HepG2 (cell line): ENCODE results near the gene CELF2. TPM values are rescaled to one million over a fixed set of nuclear protein-coding genes. Genes with fewer than 3 reads are reported as not detected.

Source experiments
- ELF4 ChIP-seq: sonication (generic); formaldehyde crosslinking; IDR thresholded peaks from 2 replicates; pipeline ENCODE4 v1.5.0; 2020; ENCODE audit warnings: missing genetic modification reagents, mild to moderate bottlenecking, moderate library complexity, borderline replicate concordance
- FLYWCH1 ChIP-seq: sonication (generic); formaldehyde crosslinking; IDR thresholded peaks from 2 replicates; pipeline ENCODE4 v1.8.1; 2023; ENCODE audit warnings: mild to moderate bottlenecking, missing genetic modification reagents
- KDM1A ChIP-seq: IDR thresholded peaks from 2 replicates; pipeline ENCODE4 v1.6.1; 2016; ENCODE audit warnings: missing compliant biosample characterization
- PTBP1 ChIP-seq: fragments of 200-400 bp; formaldehyde crosslinking; IDR thresholded peaks from 2 replicates; pipeline ENCODE4 v1.6.1; 2018; ENCODE audit warnings: low read length, low read depth; ENCODE audit not compliant: poor library complexity, severe bottlenecking
- RAD21 ChIP-seq: fragments of 450-650 bp; formaldehyde crosslinking; IDR thresholded peaks from 2 replicates; pipeline ENCODE4 v1.5.0; 2020; ENCODE audit warnings: mild to moderate bottlenecking
- TEAD2 ChIP-seq: sonication (generic); formaldehyde crosslinking; IDR thresholded peaks from 2 replicates; pipeline ENCODE4 v1.9.0; 2021; ENCODE audit warnings: missing genetic modification reagents
- ZNF33A ChIP-seq: sonication (generic); formaldehyde crosslinking; IDR thresholded peaks from 2 replicates; pipeline ENCODE4 v1.5.1; 2020; ENCODE audit warnings: missing genetic modification reagents, mild to moderate bottlenecking, moderate library complexity, borderline replicate concordance
- ZNF564 ChIP-seq: sonication (generic); formaldehyde crosslinking; IDR thresholded peaks from 2 replicates; pipeline ENCODE4 v1.8.1; 2023; ENCODE audit warnings: mild to moderate bottlenecking, missing genetic modification reagents
- polyA plus RNA-seq, 8 experiments: library from polyadenylated mRNA; depleted of rRNA in 3 of 8; stranded (reverse) in 7 of 8; unstranded in 1 of 8; fragments of >200 nt; fragmentation: Illumina TruSeq in 4 of 8; extraction: Trizol in 4 of 8; gene quantifications; 2 replicates each; pipeline versions ENCODE4 v1.2.1 to v1.2.3, GENCODE V29; 2011 to 2016; ENCODE audit warnings: low read depth in 4 of 8, missing spikeins in 1 of 8, mixed read lengths in 1 of 8; ENCODE audit not compliant: insufficient read depth in 1 of 8
- total RNA-seq, 5 experiments: library from RNA; depleted of rRNA; stranded (reverse); fragments of >200 nt; fragmentation: Illumina TruSeq; extraction: Trizol; gene quantifications; 2 replicates each; pipeline ENCODE4 v1.2.3, GENCODE V29; 2016; ENCODE audit warnings: low read depth in 1 of 5
- TF ChIP-seq, protein P1 (sequence below), 2 experiments: fragments of 450-650 bp in 1 of 2; sonication (generic) in 1 of 2; formaldehyde crosslinking in 1 of 2; IDR thresholded peaks; 2 replicates each; pipeline versions ENCODE4 v1.6.1 to v1.8.0; 2016 to 2022; ENCODE audit warnings: antibody characterized with exemption in 1 of 2, mild to moderate bottlenecking in 1 of 2, missing genetic modification reagents in 1 of 2
- TF ChIP-seq, protein P2 (sequence below): sonication (generic); formaldehyde crosslinking; IDR thresholded peaks from 2 replicates; pipeline ENCODE4 v1.4.0; 2020; ENCODE audit warnings: missing genetic modification reagents
- TF ChIP-seq, protein P3 (sequence below): sonication (generic); formaldehyde crosslinking; IDR thresholded peaks from 2 replicates; pipeline ENCODE4 v1.9.0; 2022; ENCODE audit warnings: missing genetic modification reagents, mild to moderate bottlenecking, borderline replicate concordance

The CELF2 gene
- total and polyA plus RNA-seq, 2 of the 13 experiments (the other 11 are each of a cell fraction or from before 2014, with no cell fraction given) = not detected

DNA sequence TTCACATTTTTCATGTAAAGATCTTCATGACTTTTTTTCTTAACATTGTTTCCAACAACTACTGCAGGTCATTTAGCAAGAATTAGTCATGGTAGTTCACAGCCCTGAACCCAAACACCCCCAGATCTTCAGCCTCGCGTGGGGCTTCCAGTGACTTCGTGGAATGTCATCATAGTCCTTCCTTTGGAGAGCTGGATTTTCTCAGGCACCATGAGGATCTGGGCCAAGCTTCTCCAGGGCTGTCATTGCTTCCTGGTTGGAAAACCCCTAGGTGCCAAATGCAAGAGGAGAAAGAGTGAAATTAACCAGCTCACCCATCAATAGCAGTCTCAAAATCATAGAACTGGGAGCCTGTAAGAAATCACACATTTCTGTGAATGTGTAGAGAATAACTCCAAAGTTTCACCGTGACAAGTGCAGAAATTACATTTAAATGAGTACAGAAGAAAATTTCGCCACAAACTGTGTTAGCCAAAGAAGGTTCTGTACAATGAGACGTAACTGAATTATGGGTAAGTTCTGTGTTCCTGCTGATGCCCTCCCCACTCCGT is 175.4 kb downstream of the CELF2 start (continued):
- TF ChIP-seq, protein P1, sequence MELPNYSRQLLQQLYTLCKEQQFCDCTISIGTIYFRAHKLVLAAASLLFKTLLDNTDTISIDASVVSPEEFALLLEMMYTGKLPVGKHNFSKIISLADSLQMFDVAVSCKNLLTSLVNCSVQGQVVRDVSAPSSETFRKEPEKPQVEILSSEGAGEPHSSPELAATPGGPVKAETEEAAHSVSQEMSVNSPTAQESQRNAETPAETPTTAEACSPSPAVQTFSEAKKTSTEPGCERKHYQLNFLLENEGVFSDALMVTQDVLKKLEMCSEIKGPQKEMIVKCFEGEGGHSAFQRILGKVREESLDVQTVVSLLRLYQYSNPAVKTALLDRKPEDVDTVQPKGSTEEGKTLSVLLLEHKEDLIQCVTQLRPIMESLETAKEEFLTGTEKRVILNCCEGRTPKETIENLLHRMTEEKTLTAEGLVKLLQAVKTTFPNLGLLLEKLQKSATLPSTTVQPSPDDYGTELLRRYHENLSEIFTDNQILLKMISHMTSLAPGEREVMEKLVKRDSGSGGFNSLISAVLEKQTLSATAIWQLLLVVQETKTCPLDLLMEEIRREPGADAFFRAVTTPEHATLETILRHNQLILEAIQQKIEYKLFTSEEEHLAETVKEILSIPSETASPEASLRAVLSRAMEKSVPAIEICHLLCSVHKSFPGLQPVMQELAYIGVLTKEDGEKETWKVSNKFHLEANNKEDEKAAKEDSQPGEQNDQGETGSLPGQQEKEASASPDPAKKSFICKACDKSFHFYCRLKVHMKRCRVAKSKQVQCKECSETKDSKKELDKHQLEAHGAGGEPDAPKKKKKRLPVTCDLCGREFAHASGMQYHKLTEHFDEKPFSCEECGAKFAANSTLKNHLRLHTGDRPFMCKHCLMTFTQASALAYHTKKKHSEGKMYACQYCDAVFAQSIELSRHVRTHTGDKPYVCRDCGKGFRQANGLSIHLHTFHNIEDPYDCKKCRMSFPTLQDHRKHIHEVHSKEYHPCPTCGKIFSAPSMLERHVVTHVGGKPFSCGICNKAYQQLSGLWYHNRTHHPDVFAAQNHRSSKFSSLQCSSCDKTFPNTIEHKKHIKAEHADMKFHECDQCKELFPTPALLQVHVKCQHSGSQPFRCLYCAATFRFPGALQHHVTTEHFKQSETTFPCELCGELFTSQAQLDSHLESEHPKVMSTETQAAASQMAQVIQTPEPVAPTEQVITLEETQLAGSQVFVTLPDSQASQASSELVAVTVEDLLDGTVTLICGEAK (IDR thresholded peaks at IDR 0.05) = no peak
- TF ChIP-seq, protein P1 (CRISPR knock-in tag; IDR thresholded peaks at IDR 0.05) = no peak
- TF ChIP-seq ELF4 (CRISPR knock-in tag) (no peak), KDM1A (CRISPR knock-in tag) (no peak), TEAD2 (CRISPR knock-in tag) (no peak), PTBP1 (no peak), RAD21 (no peak), FLYWCH1 (CRISPR knock-in tag) (no peak), ZNF33A (CRISPR knock-in tag) (no peak), ZNF564 (CRISPR knock-in tag) (no peak)
- TF ChIP-seq, protein P2, sequence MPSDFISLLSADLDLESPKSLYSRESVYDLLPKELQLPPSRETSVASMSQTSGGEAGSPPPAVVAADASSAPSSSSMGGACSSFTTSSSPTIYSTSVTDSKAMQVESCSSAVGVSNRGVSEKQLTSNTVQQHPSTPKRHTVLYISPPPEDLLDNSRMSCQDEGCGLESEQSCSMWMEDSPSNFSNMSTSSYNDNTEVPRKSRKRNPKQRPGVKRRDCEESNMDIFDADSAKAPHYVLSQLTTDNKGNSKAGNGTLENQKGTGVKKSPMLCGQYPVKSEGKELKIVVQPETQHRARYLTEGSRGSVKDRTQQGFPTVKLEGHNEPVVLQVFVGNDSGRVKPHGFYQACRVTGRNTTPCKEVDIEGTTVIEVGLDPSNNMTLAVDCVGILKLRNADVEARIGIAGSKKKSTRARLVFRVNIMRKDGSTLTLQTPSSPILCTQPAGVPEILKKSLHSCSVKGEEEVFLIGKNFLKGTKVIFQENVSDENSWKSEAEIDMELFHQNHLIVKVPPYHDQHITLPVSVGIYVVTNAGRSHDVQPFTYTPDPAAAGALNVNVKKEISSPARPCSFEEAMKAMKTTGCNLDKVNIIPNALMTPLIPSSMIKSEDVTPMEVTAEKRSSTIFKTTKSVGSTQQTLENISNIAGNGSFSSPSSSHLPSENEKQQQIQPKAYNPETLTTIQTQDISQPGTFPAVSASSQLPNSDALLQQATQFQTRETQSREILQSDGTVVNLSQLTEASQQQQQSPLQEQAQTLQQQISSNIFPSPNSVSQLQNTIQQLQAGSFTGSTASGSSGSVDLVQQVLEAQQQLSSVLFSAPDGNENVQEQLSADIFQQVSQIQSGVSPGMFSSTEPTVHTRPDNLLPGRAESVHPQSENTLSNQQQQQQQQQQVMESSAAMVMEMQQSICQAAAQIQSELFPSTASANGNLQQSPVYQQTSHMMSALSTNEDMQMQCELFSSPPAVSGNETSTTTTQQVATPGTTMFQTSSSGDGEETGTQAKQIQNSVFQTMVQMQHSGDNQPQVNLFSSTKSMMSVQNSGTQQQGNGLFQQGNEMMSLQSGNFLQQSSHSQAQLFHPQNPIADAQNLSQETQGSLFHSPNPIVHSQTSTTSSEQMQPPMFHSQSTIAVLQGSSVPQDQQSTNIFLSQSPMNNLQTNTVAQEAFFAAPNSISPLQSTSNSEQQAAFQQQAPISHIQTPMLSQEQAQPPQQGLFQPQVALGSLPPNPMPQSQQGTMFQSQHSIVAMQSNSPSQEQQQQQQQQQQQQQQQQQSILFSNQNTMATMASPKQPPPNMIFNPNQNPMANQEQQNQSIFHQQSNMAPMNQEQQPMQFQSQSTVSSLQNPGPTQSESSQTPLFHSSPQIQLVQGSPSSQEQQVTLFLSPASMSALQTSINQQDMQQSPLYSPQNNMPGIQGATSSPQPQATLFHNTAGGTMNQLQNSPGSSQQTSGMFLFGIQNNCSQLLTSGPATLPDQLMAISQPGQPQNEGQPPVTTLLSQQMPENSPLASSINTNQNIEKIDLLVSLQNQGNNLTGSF (CRISPR knock-in tag) = no peak
- TF ChIP-seq, protein P3, sequence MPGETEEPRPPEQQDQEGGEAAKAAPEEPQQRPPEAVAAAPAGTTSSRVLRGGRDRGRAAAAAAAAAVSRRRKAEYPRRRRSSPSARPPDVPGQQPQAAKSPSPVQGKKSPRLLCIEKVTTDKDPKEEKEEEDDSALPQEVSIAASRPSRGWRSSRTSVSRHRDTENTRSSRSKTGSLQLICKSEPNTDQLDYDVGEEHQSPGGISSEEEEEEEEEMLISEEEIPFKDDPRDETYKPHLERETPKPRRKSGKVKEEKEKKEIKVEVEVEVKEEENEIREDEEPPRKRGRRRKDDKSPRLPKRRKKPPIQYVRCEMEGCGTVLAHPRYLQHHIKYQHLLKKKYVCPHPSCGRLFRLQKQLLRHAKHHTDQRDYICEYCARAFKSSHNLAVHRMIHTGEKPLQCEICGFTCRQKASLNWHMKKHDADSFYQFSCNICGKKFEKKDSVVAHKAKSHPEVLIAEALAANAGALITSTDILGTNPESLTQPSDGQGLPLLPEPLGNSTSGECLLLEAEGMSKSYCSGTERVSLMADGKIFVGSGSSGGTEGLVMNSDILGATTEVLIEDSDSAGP (CRISPR knock-in tag) = no peak
- TF ChIP-seq, all 625 proteins: peak for 0
